KBM-7 (cell line): ENCODE measurements around the gene GABBR2.

Experiments used
- DNase-seq: peaks from one replicate; pipeline ENCODE4 v3.0.0-alpha.2; 2015
- in situ Hi-C: fragments of 300-500 bp; cut with MboI; formaldehyde crosslinking; loops from 2 replicates; pipeline ENCODE4 v1.14.3; 2020; ENCODE audit warnings: low sequenced_read_pairs, low pct_unique_long_range_greater_than_20kb, mixed read lengths

The GABBR2 gene

DNA sequence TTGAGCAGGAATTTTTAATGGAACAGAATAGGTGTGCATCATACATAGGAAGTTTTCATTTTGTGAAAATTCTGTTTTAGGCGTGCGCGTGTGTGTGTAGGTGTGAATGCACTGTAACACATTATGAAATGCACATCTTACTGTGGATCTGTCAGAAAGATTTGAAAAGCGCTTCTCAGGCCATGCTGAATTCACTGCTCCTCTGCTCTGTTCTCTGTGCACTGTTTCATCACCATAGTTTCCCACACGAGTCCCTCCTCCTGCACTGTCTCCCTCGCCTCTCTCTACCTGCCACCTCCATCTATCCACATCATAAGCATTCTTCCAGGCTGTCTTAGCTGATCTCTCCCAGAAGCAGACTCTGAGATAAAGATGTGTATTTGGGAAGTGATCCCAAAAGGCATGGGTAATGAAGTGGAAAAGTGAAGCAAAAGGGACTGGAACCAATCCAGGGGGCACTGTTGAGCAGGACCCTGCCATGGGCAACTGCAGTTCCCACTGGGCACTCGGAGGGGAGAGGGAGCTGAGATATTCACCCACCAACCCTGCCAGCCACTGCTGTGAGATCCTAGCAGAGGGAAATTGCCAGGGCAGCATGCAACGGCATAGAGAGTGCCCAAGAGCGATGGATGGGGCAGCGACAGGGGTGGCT is 65.9 kb downstream of the GABBR2 start:
- no peak for DNase-seq
- in situ Hi-C loops = no loop called here

- no peak for DNase-seq
- in situ Hi-C loops = no loop called here
These were observed 67.0 kb downstream of the GABBR2 start for GRCh38 chr9:98641695-98642094.

- in situ Hi-C loops = no loop called here
- no peak for DNase-seq
These were observed 68.3 kb downstream of the GABBR2 start for GRCh38 chr9:98640394-98640793.

DNA sequence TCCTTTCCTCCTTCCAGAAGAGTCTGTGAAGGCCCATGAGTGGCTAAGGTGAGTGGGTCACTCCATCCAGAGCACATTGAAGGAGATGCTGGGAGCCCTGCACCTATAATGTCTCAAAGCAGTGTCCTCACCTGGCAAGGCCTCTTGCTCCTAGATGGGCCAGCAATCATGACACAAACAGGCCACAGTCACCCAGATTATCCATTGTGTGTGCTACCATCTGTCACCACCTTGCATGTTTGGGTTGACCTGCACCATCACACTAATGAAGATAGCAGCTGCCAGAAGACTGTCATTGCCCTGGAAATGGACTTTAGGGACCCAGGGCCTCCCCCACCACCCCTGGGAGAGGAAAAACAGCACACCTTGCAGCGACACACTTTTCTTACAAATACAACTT is 69.6 kb downstream of the GABBR2 start:
- DNase-seq = no peak
- in situ Hi-C loops = no loop called here

- in situ Hi-C loops = no loop called here
- DNase-seq = no peak
These were observed 71.4 kb downstream of the GABBR2 start for GRCh38 chr9:98637381-98637780.

DNA sequence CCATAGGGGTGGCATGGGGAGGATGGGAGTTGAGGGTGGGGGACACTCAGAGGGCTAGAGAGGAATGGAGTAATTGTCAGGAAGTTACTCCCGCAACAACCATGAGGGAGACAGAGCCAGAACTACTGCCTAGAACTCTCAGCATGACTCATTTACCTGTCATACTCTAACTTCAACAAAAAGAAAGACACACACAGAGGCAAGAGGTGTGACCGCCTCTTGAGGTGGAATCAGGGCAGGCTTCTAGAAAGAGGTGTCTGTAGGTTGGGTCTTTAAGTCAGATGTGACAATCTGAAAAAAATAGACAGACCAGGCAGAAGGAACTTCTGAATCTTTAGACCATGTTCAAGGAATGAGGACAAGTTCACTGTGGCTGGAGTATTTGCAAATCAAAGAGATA is 73.4 kb downstream of the GABBR2 start:
- in situ Hi-C loops = no loop called here
- DNase-seq = no peak

GRCh38 chr9:98634685-98635336 is 73.9 kb downstream of the GABBR2 start:
- DNase-seq = no peak
- in situ Hi-C loops = no loop called here

GRCh38 chr9:98632839-98633238 is 75.9 kb downstream of the GABBR2 start:
- in situ Hi-C loops = no loop called here
- DNase-seq = no peak

DNA sequence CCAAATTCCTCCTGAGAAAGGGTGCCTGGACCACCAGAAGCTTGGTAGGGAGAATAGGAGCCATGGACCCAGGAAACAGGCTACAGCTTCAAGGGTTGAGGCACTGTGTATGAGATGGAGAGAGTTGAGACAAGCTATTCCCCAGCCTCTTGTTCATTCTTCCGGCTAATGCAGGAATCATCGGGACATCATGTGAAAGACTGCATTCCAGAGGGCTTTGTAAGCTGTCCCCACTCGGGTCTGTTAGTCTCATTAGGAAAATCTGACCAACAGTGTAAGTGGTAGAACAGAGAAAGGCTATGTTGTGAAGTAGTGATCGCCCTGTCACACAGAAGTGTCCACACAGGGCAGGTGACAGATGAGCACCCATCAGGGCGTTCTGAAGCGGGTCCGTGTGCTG is 81.4 kb downstream of the GABBR2 start:
- DNase-seq = no peak
- in situ Hi-C loops = no loop called here

DNA sequence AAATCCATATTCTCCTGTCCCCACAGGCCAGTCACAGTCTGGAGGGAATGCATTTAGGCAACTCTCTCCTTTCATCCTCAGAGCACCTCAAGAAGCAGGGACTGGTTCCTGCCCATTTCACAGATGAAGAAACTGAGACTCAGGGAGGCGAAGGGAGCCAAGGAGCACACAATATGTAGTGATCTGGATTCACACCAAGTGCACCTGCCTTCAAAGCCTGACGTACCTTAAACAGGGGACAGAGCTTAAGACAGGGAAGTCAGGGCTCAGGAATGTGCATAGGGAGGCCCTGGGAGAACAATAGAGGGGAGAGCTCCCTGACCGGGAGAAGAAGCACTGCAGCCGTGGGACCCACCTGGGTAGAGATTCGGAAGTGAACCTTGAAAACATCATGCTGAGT is 83.0 kb downstream of the GABBR2 start:
- in situ Hi-C loops = no loop called here
- no peak for DNase-seq

DNA sequence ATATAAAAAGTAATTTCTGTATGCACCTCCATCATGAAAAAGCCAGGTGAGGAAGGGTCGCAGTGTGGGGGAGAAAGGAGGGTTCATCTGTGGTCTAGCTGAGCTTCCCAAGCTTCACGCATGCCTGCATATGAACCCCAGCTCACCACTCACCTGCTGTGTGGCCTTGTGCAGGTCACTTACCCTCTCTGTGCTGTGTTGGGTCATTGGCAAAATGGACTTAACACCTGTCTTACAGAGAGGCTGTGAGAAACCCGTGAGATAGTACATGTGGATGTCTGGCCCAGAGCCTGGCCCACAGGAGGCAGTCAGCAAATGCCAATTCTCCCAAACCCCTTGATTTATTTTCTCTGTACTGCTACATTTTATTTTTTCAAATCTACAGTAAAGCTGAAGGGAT is 88.9 kb downstream of the GABBR2 start:
- DNase-seq = no peak
- in situ Hi-C loops = no loop called here

- in situ Hi-C loops = no loop called here
These were observed 93.1 kb downstream of the GABBR2 start for GRCh38 chr9:98615633-98616032.

DNA sequence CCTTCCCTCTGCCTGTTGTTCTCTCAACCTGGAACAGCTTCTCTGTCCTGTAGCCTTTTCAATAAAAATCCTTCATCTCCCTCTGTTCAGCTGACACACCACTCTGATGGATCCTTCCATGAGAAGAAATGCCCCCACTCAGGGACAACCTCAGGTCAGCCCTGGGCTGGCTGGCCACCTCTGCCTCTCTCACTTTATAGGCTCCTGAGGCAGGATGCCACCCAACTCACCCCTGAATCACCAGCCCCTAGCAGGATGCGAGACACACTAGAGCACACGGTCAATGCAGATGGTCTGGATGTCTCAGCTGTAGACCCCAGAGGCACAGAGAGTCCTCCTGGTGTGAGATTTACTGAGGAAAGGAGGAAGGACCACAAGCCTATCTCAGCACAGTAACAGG is 93.8 kb downstream of the GABBR2 start:
- in situ Hi-C loops = no loop called here

More at GRCh38 chr9:98615633-98616032, 93.1 kb downstream of the GABBR2 start:
- DNase-seq = no peak

DNA sequence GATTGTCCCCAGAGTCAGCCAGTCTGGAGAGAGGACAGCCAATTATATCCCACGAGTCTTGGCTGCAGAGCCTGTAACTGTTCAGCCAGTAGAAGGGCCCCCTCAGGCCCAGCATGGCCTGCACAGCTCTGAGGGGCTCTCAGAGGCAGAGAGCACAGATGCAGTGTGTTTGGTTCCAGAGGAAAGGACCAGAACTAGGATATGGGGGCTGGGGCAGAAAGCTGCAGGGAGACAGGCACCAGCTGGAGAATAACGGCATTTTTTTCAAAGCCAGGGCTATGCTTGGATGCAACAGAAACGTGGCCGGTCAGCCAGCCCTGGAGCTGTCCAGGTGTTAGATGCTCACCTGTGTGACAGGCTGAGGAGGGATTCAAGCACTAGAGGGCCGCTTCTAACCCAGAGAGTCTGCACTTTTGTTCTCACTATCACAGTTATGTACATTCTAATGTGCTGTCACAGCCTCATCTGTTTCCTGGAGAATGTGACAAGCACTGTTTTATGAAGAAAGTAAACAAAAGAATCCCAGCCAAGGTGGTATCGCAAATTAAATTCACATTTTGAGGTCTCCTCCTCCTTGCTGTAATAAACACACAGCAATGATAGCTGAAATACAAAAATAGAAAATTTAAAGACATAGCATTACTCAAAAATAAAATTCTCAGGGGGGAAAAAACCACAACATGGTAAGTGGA is 96.5 kb downstream of the GABBR2 start:
- no peak for DNase-seq
- in situ Hi-C loops = no loop called here

More for the DNA sequence above, 93.8 kb downstream of the GABBR2 start:
- DNase-seq = no peak

DNA sequence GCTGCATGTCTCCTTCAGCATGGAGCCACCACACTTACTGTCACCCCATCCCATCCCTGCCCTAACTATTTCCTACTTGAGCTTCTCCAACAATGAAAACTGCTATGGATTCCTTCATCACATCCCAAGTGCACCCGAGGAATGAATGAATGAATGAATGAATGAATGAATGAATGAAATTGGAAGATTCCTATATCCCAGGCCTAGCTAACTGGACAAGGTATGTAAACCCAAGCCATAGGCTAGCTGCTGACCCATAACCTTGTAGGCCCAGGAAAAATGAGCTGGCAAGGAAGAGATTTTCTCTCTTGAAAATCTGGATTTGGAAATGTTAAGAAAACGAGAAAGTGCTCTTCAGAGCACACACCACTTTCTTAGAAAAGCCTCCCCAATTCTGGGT is 97.4 kb downstream of the GABBR2 start:
- in situ Hi-C loops = no loop called here
- DNase-seq = no peak

- in situ Hi-C loops = no loop called here
- no peak for DNase-seq
These were observed 98.0 kb downstream of the GABBR2 start for GRCh38 chr9:98610711-98611110.

- in situ Hi-C loops = no loop called here
- DNase-seq = no peak
These were observed 98.5 kb downstream of the GABBR2 start for GRCh38 chr9:98610211-98610610.

- DNase-seq = no peak
- in situ Hi-C loops = no loop called here
These were observed 99.1 kb downstream of the GABBR2 start for GRCh38 chr9:98609646-98610045.

DNA sequence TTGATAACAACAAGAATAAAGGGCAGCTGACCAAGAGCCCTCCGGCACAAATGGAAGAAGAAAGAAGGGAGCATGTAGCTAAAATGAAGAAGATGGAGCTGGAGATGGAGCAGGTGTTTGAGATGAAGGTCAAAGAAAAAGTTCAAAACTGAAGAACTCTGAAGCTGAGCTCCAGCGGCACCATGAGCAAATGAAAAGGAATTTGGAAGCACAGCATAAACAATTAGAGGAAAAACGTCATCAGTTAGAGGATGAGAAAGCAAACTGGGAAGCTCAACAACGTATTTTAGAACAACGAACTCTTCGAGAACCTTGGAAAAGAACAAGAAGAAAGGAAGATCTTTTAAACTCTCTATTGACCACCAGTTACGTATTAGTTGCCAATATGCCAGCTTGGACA is 100.9 kb downstream of the GABBR2 start:
- DNase-seq = no peak
- in situ Hi-C loops = no loop called here

GRCh38 chr9:98607152-98607551 is 101.6 kb downstream of the GABBR2 start:
- no peak for DNase-seq
- in situ Hi-C loops = no loop called here

GRCh38 chr9:98606730-98607129 is 102.0 kb downstream of the GABBR2 start:
- DNase-seq = no peak
- in situ Hi-C loops = no loop called here
